OCI-LY7 (cell line): ENCODE results near the gene CNOT4.

Source experiments
- CTCF ChIP-seq: fragments of 200-600 bp; sonication (generic); conservative IDR thresholded peaks from 2 replicates; pipeline ENCODE4 v1.5.1; 2014; ENCODE audit warnings: mild to moderate bottlenecking, antibody characterized with exemption, low read length, moderate library complexity, mixed read lengths
- EZH2phosphoT487 ChIP-seq: fragments of 200-600 bp; sonication (generic); IDR thresholded peaks from 2 replicates; pipeline ENCODE4 v1.6.1; 2018; ENCODE audit warnings: low read depth, borderline replicate concordance, mild to moderate bottlenecking, mixed run types, antibody characterized with exemption, low read length, moderate library complexity, mixed read lengths

- no peak for TF ChIP-seq CTCF
- no peak for TF ChIP-seq EZH2phosphoT487
Observed at GRCh38 chr7:135348493-135348892, 161.4 kb downstream of the CNOT4 start.
